GM12864 (cell line): Measurements from ENCODE around the gene SLC27A4.

Source experiments
- DNase-seq: peaks from one replicate; pipeline ENCODE4 v3.0.0-alpha.2; 2011; ENCODE audit warnings: low read depth
- H3K4me3 ChIP-seq: 2 replicates; pipeline ENCODE4 v1.5.1; 2011; ENCODE audit warnings: mild to moderate bottlenecking, low read depth, low read length, control low read depth
- TF ChIP-seq, protein P1 (sequence below): IDR thresholded peaks from 2 replicates; pipeline ENCODE4 v1.5.1; 2011; ENCODE audit warnings: low read depth, mild to moderate bottlenecking, moderate library complexity, low read length, control low read depth, inconsistent platforms; ENCODE audit errors: missing control alignments

SLC27A4 gene

DNA sequence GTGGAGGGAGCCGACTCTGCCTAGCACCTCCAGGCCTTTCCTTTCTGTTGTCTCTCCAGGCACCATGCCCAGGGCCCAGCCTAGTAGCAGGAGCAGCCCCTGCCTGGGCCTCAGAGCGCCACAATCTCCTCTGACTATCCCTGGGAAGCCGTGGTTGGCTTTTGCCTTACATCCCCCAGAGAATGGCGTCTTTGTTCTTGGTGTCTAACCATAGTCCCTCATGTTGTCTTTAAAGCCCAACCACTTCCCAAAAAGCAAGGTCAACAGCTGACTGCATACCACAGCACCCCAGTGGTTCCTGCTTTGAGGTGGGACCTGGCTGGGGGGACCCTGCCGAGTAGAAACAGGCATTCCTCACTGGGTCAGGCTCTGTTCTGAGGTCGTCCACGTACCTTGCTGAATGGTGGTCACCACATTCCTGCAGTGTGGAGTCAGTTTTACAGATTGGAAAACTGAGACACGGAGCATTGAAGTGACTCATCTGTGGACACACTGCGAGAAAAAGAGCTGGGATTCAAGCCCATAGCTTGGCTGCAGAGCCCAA is 66.6 kb downstream of the SLC27A4 start:
- no peak overlapping the region for H3K4me3 ChIP-seq
- DNase-seq: no peak
- TF ChIP-seq, protein P1, sequence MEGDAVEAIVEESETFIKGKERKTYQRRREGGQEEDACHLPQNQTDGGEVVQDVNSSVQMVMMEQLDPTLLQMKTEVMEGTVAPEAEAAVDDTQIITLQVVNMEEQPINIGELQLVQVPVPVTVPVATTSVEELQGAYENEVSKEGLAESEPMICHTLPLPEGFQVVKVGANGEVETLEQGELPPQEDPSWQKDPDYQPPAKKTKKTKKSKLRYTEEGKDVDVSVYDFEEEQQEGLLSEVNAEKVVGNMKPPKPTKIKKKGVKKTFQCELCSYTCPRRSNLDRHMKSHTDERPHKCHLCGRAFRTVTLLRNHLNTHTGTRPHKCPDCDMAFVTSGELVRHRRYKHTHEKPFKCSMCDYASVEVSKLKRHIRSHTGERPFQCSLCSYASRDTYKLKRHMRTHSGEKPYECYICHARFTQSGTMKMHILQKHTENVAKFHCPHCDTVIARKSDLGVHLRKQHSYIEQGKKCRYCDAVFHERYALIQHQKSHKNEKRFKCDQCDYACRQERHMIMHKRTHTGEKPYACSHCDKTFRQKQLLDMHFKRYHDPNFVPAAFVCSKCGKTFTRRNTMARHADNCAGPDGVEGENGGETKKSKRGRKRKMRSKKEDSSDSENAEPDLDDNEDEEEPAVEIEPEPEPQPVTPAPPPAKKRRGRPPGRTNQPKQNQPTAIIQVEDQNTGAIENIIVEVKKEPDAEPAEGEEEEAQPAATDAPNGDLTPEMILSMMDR: no peak

DNA sequence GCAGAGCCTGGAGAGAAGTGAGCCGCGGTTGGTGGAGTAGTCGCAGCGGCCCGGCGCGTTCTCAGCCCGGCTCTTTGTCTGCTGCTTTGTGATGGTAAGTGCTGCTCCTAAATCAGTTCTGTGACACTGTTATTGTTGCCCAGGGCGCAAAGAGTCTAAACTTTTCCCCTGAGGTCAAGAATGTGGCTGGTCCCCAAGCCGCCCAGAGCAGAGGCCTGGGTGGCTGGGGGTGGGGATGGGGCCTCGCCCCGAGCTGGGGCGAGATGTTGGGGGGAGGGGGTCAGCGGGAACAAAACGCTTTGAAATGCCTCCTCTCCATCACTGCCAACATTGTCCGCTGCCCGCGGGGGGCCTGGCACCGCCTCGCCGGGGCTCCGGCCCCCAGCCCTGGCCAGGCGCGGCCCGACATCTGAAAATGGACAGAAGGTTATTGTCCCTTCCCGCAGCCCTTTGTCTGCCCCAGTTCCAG is 68.7 kb downstream of the SLC27A4 start:
- no peak for DNase-seq
- no peak overlapping the region for H3K4me3 ChIP-seq
- TF ChIP-seq, protein P1: no peak

DNA sequence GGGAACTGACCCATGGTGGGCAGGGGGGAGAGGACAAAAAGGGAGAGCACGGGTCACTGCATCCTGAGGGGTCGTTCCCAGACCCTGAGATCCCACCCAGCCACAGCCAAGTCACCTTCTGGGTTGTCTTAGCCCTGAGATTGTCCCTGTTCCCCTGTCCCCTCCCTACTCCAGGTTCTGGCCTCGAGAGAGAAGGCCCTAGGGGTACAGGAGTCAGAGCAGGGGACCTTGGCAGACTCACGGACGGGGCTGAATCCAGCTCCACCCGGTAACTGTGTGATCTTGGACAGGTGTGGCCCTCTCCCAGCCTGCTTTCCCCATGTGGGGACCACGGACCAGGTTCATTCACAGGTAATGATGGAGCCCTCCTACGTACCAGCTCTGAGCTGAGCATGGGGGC is 69.1 kb downstream of the SLC27A4 start:
- DNase-seq: no peak
- TF ChIP-seq, protein P1: no peak
- no peak overlapping the region for H3K4me3 ChIP-seq

DNA sequence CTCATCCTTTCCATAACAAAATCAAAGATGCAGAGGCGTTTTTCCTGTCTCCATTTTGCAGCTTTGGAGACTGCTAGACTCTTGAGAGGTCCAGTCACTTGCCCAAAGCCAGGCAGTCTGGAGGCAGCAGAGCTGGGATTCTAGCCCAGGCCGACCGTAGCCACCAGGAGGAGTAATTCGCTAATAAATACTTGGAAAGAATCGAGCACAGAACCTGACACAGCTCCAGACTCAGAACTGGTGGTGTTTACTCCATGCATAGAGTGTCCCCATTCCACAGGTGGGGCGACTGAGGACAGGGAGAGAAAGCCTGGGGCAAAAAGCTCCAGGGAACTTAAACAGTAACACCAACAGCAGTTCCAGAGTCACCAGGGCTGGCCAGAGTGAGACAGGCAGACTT is 69.7 kb downstream of the SLC27A4 start:
- no peak for DNase-seq
- TF ChIP-seq, protein P1: no peak
- H3K4me3 ChIP-seq: no peak overlapping the region
